Esophagus squamous epithelium (tissue), 4 donors: Measurements from ENCODE around the gene CEP164.

Source experiments
- CTCF ChIP-seq, 6 experiments: fragments of 450-650 bp in 4 of 6; fragments of 200-600 bp in 2 of 6; sonication (generic) in 2 of 6; IDR thresholded peaks; one replicate each; pipeline ENCODE4 v1.5.1; 2016 to 2019; ENCODE audit warnings: antibody characterized with exemption in 6 of 6, mild to moderate bottlenecking in 4 of 6, moderate library complexity in 4 of 6
- POLR2A ChIP-seq, 4 donors: fragments of 450-650 bp; IDR thresholded peaks; one replicate each; pipeline ENCODE4 v1.6.1; 2017; ENCODE audit warnings: antibody characterized with exemption in 4 of 4, mild to moderate bottlenecking in 4 of 4, moderate library complexity in 3 of 4

GRCh38 chr11:117369534-117369933 lies 41.9 kb downstream of the CEP164 start:
- TF ChIP-seq CTCF (IDR thresholded peaks at IDR 0.05) (no peak), POLR2A (IDR thresholded peaks at IDR 0.05) (no peak)
